Liver (tissue), 3 donors: ENCODE measurements around the gene GFY.

Experiments used
- CTCF ChIP-seq: fragments of 150-350 bp; IDR thresholded peaks from 2 replicates; pipeline ENCODE4 v1.5.1; 2017; ENCODE audit warnings: improper control_type of control experiment, low read depth, low read length; ENCODE audit not compliant: missing input control
- RAD21 ChIP-seq, 2 donors: IDR thresholded peaks; 2 replicates each; pipeline ENCODE4 v1.6.1; 2016; ENCODE audit warnings: antibody characterized with exemption in 2 of 2, mild to moderate bottlenecking in 2 of 2
- SP1 ChIP-seq: IDR thresholded peaks from 2 replicates; pipeline ENCODE4 v1.6.1; 2018; ENCODE audit warnings: antibody characterized with exemption, mild to moderate bottlenecking
- YY1 ChIP-seq: IDR thresholded peaks from 2 replicates; pipeline ENCODE4 v1.6.1; 2016; ENCODE audit warnings: antibody characterized with exemption, mild to moderate bottlenecking
- TF ChIP-seq, protein P1 (sequence below): IDR thresholded peaks from 2 replicates; pipeline ENCODE4 v1.6.1; 2016; ENCODE audit warnings: antibody characterized with exemption, mild to moderate bottlenecking
- TF ChIP-seq, protein P2 (sequence below): IDR thresholded peaks from 2 replicates; pipeline ENCODE4 v1.6.1; 2016; ENCODE audit warnings: antibody characterized with exemption
- donor health status: healthy.
- donor health status: healthy.

DNA sequence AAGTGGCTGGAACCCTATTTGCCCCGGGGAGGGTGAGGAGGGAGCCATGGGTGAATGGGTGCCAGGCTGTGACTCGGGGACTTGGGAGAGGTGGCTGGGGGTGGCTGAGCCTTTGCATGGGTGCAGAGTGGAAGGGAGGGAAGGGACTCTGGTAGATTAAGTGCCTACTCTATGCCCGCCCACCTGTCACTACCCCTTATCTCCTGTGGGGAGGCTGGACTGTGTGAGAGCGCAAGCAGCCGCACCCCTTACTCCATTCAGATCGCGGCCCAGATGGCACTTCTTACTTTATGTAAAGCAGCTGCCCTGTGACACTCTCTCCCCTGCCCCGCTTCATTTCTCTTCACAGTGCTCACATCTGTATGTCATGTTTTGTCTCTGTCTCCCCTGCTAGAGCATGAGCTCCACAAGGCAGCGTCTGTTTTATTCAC lies 34.2 kb upstream of the GFY start:
- TF ChIP-seq SP1 (no peak), CTCF (no peak), YY1 (no peak), RAD21 (IDR thresholded peaks at IDR 0.05) (no peak)
- TF ChIP-seq, protein P1, sequence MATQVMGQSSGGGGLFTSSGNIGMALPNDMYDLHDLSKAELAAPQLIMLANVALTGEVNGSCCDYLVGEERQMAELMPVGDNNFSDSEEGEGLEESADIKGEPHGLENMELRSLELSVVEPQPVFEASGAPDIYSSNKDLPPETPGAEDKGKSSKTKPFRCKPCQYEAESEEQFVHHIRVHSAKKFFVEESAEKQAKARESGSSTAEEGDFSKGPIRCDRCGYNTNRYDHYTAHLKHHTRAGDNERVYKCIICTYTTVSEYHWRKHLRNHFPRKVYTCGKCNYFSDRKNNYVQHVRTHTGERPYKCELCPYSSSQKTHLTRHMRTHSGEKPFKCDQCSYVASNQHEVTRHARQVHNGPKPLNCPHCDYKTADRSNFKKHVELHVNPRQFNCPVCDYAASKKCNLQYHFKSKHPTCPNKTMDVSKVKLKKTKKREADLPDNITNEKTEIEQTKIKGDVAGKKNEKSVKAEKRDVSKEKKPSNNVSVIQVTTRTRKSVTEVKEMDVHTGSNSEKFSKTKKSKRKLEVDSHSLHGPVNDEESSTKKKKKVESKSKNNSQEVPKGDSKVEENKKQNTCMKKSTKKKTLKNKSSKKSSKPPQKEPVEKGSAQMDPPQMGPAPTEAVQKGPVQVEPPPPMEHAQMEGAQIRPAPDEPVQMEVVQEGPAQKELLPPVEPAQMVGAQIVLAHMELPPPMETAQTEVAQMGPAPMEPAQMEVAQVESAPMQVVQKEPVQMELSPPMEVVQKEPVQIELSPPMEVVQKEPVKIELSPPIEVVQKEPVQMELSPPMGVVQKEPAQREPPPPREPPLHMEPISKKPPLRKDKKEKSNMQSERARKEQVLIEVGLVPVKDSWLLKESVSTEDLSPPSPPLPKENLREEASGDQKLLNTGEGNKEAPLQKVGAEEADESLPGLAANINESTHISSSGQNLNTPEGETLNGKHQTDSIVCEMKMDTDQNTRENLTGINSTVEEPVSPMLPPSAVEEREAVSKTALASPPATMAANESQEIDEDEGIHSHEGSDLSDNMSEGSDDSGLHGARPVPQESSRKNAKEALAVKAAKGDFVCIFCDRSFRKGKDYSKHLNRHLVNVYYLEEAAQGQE, result no peak
- TF ChIP-seq, protein P2, sequence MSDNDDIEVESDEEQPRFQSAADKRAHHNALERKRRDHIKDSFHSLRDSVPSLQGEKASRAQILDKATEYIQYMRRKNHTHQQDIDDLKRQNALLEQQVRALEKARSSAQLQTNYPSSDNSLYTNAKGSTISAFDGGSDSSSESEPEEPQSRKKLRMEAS, result no peak
